H54 (cell line): ENCODE data around the gene DFFB.
A peak's percentile ranks its signal among the peaks of the same experiment; 100 is the strongest.

ENCODE experiments used
- DNase-seq: peaks from one replicate; pipeline ENCODE4 v3.0.0; 2011; ENCODE audit warnings: low spot score, mixed read lengths; ENCODE audit not compliant: insufficient read length
- FAIRE-seq: peaks from 3 replicates; lab custom pipeline; 2011; peaks lifted over from hg19 to GRCh38; lab: Jason Lieb, UNC
- POLR2A ChIP-seq: IDR thresholded peaks from 2 replicates; pipeline ENCODE4 v1.6.1; 2011; ENCODE audit warnings: low read depth, mild to moderate bottlenecking, low read length

Gene DFFB

GRCh38 chr1:3846541-3846940 lies 10.7 kb upstream of the DFFB start:
- no peak for DNase-seq
- FAIRE-seq, result no peak
- no peak for TF ChIP-seq POLR2A

- no peak for FAIRE-seq
These were observed 10.2 kb upstream of the DFFB start for GRCh38 chr1:3847081-3847480.

GRCh38 chr1:3850857-3851256 lies 6.4 kb upstream of the DFFB start:
- DNase-seq (no peak), FAIRE-seq (no peak)
- TF ChIP-seq POLR2A, result no peak

More at GRCh38 chr1:3847081-3847480, 10.2 kb upstream of the DFFB start:
- no peak for TF ChIP-seq POLR2A
- no peak for DNase-seq

- DNase-seq (no peak), FAIRE-seq (no peak)
- no peak for TF ChIP-seq POLR2A
These were observed 6.0 kb upstream of the DFFB start for GRCh38 chr1:3851292-3851691.

- DNase-seq (no peak), FAIRE-seq (no peak)
- TF ChIP-seq POLR2A, result no peak
These were observed 5.2 kb upstream of the DFFB start for GRCh38 chr1:3852091-3852490.

GRCh38 chr1:3852711-3853485 lies 4.4 kb upstream of the DFFB start:
- FAIRE-seq, result no peak
- DNase-seq, result no peak
- no peak for TF ChIP-seq POLR2A

GRCh38 chr1:3857791-3858129 lies 484 bp downstream of the DFFB start:
- no peak for TF ChIP-seq POLR2A
- DNase-seq, result no peak
- FAIRE-seq, result no peak

- no peak for TF ChIP-seq POLR2A
- FAIRE-seq (no peak), DNase-seq (no peak)
These were observed 1.1 kb downstream of the DFFB start for GRCh38 chr1:3858231-3858981.

- FAIRE-seq (no peak), DNase-seq (no peak)
- no peak for TF ChIP-seq POLR2A
These were observed 6.1 kb downstream of the DFFB start for GRCh38 chr1:3863231-3863935.

GRCh38 chr1:3864884-3865283 lies 7.6 kb downstream of the DFFB start:
- DNase-seq (no peak), FAIRE-seq (no peak)
- no peak for TF ChIP-seq POLR2A

- FAIRE-seq, result no peak
- no peak for DNase-seq
- no peak for TF ChIP-seq POLR2A
These were observed 8.4 kb downstream of the DFFB start for GRCh38 chr1:3865606-3866160.

- DNase-seq (no peak), FAIRE-seq (no peak)
- no peak for TF ChIP-seq POLR2A
These were observed 11.3 kb downstream of the DFFB start for GRCh38 chr1:3868464-3869006.

GRCh38 chr1:3869751-3870301 lies 12.6 kb downstream of the DFFB start:
- TF ChIP-seq POLR2A, result no peak
- FAIRE-seq (peak; percentile 75), DNase-seq (peak; percentile 77)

GRCh38 chr1:3871451-3871805 lies 14.2 kb downstream of the DFFB start:
- FAIRE-seq (no peak), DNase-seq (no peak)
- no peak for TF ChIP-seq POLR2A
